NCI-H2107 (cell line): Measurements from ENCODE around the gene ENAM.
"Not testable (repeated sequence)": the region's sequence is repeated elsewhere in the genome, so short reads cannot be mapped to it uniquely, and the experiment has no call there.

Experiments
- DNase-seq: peaks from one replicate; lab custom pipeline; 2025; lab: John Stamatoyannopoulos, UW

Gene ENAM

DNA sequence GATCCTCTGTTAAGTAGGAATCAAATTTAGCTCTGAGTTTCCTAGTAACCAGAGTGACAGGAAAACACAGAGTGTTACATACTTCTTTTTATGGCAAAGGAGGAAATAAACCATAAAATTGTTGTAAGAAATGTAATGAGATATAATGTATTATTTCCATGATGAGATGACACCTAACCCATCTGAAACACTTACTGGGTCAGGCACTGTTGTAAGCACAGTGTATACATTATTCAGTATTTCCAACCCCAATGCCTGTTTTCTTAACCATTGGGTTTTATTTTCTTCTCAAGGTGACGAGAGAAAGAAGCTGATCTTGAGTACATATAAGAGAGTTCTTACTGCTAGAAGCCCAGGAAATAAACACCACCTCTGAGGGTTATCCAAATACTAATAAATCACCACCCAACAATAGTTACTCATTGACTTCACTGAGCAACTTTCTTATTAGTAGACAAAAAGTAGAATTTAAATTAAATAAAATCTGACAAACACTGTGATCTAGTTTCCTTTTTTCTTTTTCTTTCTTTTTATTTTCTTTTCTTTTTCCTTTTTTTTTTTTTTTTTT, 4.2 kb upstream of the ENAM start:
- DNase-seq: no peak

DNA sequence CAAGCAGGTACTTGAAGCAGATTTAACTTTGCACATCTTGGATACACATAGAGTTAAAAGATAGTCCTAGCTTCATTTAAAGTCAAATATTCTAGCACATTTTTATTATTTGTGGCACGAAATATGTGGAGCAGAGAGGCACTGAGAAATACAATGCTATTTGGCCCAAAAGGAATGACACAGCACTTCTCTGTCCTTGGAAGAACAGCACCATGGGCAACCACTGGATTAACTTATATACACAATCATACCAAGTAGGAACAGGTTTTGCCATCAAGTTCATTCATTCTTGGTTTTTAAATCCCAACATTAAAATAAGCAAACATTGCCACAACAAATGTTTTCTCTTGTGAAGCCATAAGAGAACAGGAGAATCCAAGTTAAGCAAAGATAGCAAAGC, 924 bp upstream of the ENAM start:
- no peak for DNase-seq

DNA sequence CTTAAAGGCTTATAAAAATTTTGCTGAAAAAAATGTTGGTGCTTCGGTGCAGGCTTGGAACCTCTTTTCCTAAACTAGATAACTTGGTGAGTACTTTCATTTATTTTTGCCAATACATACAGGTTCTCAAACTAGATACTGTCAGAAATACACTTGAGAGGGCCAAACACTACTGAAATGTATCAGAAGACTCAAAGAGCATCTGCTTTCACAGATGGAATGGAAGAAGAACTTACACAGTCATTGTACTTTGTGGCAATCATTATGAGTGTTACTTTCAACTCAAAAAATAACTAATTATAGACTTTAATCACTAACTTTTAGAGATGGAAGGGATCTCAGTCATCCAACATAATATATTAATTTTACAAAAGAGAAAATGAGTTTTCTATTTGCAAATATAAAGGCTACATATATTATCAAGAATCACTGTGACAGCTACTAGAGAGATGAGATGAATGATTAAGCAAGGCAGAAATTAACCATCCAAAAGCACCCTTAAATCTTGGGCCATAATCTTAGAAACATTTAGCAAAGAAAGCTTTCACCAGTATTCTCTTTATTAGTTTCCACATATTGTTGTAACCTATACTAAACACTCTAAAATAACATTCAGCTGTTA, 1.0 kb downstream of the ENAM start:
- DNase-seq: no peak

DNA sequence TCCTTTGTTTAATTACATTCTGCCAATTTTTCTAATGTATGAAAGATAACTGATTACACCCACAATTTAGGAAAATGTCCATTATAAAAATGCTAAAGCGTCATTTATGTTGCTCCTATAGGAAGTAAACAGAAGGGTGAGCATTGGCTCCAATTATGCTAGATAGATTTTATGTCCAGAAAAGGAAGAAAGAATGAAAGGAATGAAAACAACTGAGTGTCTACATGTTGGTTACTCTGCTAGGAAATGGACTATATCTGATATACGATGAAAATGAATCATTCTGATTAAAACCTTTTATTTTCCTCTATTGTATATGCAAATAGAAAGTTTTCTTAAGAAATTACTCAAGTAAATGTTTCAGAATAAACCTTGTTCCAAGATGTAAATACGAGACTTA, 1.6 kb downstream of the ENAM start:
- no peak for DNase-seq

DNA sequence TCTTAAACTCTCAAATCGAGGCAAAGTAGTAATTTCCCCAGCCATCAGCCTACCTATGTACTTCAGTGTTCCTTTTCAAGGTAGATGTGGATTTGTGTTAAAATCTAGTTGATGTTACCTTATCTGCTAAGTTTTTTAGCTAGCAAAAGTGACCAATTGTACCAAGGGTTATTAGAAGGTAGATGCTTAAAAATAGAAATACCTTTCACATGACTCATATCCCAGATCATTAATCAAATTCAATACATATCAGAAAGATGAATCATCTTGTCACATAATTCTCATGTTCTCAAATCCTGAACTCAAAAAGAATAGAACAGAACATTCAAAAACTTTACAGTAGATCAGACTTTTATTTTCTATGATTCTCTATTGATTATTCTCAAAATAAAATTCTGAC, 3.5 kb downstream of the ENAM start:
- DNase-seq: no peak

DNA sequence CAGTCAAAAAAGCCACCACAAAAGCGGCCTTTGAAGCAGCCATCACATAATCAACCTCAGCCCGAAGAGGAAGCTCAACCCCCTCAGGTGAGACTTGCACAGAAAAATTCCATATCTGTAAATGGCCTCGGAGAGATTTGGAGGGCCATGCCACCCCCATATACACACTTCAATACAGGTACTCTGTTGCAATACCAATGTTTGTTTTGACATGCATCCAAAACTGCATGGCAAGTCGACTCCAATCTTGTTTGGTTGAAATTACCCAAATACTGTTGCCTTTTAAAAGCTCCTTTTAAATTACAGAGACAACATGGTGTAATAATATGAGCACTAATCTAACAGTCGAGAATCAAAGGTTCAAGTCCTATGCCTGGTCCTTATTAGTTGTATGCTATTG, 5.9 kb downstream of the ENAM start:
- no peak for DNase-seq

DNA sequence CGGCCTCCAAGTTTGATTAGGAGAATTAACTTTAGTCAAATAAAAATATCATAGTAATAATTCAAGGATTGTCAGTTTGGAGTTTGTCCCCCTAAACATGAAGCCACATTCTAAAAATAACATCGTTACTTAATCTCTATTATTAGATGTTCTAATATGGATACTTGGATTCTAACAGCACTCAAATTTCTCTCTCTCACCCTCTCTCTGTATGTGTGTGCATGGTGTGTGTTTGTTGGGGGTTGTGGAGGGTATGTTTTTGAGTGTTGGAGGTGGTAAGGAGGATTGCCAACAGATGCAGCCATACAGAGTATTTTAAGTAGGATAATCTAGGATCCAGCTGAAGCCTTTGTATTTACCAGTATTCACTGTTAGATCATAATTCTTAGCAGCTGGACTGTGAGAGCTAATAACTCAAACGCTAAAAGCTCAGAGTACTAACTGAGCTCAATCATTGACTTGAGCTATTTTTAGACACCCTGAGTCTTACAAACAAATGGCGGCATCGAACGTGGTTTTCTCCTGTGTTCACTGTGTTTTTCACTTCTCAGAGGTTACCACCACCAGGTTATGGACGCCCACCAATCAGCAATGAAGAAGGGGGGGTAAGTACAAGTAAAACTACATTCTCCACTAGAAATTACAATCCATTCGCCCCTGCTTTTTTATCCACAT, 8.8 kb downstream of the ENAM start:
- DNase-seq: peak; percentile 4

DNA sequence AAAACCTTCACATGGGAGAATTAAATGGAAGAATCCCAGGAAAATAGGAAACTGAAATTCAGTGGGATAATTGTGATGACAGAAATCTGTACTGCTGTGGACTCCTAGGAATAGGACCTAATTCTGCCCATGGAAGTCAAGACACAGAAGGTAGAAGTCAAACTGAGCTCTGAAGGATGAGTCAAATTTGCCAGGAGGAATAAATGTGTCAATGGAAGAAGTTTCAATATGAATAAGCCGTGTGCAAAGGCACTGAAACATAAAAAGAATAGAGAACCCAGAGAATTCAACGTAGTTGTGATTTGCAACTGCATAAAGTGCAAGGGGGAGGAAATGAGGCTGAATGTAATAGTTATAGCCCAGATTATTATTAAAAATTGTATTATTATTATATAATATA, 11.6 kb downstream of the ENAM start:
- no peak for DNase-seq

DNA sequence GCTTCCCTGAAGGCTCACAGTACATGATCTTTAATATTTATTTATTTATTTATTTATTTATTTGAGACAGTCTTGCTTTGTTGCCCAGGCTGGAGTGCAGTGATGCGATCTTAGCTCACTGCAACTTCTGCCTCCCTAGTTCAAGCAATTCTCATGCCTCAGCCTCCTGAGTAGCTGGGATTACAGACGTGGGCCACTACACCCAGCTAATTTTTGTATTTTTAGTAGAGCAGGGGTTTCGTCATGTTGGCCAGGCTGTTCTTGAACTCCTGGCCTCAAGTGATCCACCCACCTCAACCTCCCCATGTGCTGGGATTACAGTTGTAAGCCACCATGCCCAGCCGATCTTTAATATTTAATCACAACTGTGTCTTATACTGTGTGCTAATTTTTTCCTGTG, 22.2 kb downstream of the ENAM start:
- DNase-seq: not testable (repeated sequence)

DNA sequence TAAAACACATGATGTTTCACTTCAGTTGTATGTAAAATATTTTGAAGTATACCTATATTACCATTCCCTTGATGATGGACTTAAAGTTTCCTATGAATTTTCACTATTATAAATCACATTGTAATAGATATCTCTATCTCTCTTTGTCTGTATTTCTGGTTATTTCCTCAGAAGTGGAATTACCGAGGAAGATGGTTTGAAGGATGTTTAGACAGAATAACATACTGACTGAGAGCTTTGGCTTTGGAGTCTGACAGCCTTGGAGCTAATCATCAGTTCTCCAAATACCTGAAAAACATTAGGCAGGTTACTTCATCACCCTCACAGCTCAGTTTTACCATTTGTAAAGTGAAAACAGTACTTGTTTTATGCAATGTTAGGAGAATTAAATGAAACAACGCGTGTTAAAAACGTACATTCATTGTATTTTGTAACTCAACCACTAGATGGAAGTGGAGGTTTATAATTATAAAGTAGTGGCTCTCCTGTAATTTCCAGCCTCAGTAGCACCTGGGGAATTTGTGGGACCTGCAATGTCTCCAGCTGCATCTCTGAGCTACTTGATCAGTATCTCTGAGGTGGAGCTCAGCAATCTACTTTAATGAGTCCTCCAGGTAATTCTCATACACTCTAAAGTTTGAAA, 23.4 kb downstream of the ENAM start:
- peak; percentile 11 for DNase-seq

DNA sequence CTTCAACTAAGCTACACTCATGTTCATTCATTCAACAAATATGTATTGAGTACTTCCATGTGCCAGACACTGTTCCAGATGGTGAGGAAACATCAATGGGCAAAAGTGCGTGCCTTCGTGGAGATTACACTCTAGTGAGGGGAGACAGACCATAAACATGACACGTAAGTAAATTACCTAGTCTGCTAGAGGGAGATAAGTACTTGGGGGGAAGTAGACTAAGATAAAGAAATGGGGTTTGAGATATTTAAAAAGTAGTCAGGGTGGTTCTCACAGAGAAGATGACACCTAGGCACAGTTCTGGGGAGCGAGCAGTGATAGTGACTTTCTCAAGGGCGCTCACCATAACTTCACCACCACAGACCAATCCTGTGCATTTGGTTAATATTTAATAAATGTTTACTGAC, 26.1 kb downstream of the ENAM start:
- DNase-seq: no peak

DNA sequence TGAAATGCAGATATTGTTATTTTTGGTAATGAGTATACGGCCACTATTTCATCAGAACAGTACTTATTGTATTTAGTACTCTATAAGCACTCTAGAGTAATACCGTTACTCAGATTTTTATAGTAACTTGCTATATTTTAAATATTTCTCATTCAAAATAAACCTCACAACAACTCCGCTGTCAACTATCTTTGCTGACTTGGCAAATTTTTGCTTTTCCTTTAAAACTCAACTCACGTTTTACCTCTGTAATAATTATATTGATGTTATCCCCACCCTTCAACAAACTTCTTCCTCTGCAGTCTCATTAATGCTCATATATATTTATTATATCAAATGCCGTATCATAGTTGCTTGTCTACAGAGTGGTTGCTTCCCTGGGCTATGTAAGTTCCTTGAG, 28.8 kb downstream of the ENAM start:
- DNase-seq: no peak

DNA sequence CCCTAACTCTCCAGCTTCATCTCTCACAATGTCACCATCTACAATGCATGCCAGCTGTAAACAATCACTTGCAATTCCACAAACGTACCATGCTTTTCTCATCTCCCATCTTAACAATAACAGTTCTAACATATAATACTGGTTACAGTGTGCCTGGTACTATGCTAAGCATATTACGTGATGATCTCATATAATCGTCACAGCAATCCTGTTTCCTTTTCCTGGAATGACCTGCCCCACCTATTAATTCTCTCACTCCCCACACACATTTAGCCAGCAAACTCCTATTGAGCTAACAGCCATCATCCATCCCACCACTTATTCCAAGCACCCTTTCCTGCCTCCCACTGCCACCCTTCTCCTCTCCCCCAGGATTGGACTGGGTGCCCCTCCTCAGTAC, 29.9 kb downstream of the ENAM start:
- DNase-seq: no peak

DNA sequence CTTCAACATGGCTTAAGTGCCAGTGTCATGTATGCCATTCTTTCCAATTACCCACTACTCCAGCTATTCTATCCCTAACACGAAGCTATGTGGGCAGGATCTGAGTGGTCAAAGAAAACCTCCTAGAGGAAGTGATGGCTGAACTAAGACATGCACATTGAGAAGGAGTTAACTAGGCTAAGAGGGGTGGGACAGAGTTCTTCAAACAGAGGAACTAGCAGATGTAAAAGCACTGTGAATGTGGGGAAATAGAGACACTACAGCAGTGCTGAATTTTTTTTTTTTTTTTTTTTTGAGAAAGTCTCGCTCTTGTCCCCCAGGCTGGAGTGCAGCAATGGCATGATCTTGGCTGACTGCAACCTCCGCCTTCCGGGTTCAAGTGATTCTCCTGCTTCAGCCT, 31.6 kb downstream of the ENAM start:
- no peak for DNase-seq

DNA sequence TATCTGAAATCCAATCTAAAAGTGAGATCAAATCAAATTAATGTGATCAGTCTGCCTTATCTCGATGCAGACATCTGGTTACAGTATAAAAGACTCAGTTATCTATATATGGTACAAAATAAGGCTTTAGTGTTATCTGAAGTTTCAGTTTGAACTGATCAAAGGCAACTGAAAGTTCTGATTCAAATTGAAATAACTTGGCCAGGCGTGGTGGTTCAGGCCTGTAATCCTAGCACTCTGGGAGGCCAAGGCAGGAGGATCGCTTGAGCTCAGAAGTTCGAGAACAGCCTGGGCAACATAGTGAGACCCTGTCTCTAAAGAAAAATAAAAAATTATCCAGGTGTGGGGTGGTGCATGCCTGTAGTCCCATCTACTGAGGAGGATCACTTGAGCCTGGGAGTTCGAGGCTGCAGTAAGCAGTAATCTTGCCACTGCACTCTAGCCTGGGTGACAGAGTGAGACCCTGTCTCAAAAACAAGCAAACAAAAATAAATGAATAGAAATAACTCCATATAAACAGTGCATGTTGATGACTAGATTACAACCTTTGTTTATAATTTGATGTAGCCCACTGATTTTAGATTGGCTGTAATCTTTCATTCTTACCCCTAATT, 32.9 kb downstream of the ENAM start:
- not testable (repeated sequence) for DNase-seq

DNA sequence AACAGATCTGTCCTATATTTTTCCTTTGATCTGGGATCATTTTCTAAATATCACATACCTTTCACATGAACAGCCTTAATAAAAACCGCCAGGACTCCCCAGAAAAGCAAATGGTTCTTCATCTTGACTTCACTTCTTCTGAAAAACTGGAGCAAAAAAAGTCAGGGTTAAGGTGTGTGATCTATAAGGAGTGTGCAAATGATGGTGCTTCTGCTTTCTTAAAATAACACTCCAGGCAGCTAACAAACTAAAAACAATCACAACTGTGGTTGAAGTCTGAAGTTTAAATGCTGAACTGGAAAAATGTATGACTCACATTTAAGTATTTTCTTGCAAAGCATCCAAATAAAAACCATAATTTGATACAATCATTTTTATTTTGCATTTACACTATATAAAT, 37.8 kb downstream of the ENAM start, which contains the start of gene JCHAIN:
Gene JCHAIN, minus strand, starts transcription at position 140 of the 400 bp plus-strand sequence. Its CDS starts 18 bp downstream, at position 122.
- no peak for DNase-seq

DNA sequence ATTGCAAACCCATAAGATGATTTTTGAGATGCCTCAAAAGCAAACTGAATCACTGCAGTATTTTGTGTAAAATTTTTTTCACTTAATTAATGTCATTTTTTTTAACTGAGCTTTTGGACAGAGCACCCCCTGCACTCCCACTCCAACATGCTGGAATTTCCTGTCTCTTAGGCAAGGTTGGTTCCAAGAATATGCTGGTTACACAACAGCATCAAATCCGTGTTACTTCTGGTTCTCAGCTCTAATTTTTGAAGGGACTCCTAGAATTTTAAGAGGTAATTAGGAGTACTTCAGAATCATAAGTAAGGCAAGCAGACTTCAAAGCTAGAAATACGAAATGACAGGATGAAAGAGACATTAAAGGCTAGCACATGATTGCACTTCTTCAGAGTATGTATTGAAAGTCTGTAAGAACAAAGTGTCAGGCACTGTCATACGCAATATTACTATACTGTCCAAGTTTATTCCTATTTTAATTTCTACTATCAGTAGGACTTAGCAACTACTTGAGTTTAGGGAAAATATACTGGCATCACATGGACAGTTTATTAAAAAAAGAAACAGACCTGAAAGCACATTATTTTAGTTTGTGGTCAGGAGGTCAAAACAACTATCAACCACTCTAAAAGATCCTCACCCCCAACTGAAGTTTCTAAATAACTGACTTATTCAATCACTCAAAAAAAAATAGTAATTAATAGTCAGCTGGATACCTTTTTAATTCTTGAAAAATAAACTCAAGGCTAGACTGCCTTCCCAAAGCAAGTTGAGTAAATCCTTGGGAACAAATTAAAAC, 39.4 kb downstream of the ENAM start:
- DNase-seq: no peak

DNA sequence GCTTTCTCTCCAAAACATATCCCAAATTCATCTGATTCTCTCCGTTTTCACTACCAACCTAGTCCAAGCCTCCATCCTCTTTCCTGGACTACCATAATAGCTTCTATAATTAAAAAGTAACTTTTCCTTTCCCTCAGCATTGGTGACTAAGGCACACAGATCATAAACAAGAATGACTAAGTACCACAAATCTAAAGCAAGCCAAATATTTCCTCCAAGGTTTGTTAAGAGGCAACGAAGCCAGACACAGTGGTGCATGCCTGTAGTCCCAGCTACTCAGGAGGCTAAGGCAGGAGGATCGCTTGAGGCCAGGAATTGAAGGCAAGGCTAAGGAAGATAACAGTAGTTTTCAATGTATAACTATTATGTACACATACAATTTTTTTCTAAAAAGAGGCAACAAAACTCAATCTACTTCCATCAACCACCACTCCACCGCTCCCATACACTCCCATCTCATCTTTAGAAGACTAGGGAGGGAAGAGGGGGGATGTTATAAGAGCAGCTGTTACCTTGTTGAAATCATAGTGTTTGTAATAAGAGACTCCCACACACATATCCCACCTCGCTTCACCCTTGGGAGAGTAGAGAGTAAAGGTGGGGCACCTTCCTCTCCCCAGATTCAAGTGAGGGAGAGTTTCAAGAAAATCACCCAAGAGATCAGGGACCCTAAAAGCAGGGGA, 41.9 kb downstream of the ENAM start:
- DNase-seq: no peak

DNA sequence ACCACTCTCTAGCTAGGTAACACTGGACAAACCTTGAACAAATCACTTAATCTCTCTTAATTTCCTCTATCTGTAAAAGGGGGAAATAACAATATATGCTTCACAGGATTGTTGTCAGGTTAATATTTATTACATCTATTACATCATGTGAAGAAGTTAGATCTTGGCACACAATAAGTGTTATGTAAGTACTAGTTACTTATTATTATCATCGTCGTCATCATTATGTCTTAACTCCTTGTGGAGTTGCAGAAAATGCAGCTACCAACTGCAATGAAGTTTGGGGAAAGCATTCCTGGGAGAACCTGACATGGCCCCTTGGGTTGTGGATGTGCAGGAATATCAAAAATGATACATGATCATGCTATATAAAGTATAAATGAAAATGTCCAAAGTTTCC, 42.5 kb downstream of the ENAM start:
- no peak for DNase-seq

DNA sequence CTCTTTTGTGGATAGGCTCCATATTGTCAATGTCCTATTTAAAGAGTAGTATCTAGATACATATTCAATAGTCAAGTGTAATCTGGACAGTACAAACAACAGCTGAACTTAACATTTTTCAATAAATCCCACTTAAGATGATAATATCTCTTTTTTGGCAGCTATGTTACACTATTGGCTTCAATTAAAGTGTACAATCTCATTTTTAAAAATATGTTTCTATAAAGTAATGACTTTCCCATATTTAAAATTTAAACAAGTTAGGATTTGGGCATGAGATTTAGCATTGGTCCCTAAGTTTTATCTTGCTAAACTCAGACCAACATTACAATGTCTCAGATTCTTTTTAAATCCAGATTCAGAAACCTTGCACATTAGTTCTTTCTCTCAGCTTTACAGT, 45.6 kb downstream of the ENAM start:
- no peak for DNase-seq

DNA sequence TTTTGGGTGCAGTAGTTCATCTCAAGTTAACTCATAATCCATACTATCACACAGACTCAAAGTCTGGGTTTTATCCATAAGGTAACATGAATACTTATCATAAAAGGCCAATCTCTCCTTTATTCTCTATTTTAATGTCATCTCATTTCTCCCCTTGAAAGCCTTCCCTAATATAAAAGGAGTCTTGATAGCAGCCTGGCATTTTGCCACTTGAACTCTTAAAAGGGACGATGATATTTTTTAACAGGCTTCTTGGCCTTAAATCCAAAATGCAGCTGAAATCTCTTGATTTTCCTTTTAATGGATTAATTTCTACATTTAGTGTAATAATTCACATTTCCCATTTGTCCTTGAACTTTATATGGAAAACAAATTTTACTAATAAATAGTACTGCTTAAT, 46.2 kb downstream of the ENAM start:
- DNase-seq: no peak
